Activated T-helper 17 cell treated with anti-CD3 and anti-CD28 coated beads, Interleukin-2, amount 50 U/mL, for 72 hours (primary cell): ENCODE results near the gene SLC27A6. TPM values are rescaled to one million over a fixed set of nuclear protein-coding genes. Genes with fewer than 3 reads are reported as not detected.

Experiments used
- total RNA-seq, 2 donors: library from RNA; stranded (reverse); gene quantifications; one replicate each; pipeline ENCODE4 v1.2.3, GENCODE V29; 2022

Gene SLC27A6
- total RNA-seq, 2 donors from 2014 or later: not detected

Other genes starting within 250 kb of the SLC27A6 start
- 10 to 100 TPM; 14.4 to 24.1 TPM for gene ISOC1, start 129.3 kb downstream of the SLC27A6 start, total RNA-seq